Measurements from ENCODE around the gene OXCT1. TPM values are rescaled to one million over a fixed set of nuclear protein-coding genes. Genes with fewer than 3 reads are reported as not detected.
"Not testable (repeated sequence)": the region's sequence is repeated elsewhere in the genome, so short reads cannot be mapped to it uniquely, and the experiment has no call there.

Gene OXCT1
- total and polyA plus RNA-seq, 2 of the 13 experiments (the other 11 are each of a cell fraction or from before 2014, with no cell fraction given): 0.92 to 4.7 TPM

- TF ChIP-seq ZBTB1 (CRISPR knock-in tag; IDR thresholded peaks at IDR 0.05; ENCODE audit: borderline replicate concordance) (no peak), ZNF609 (CRISPR knock-in tag; IDR thresholded peaks at IDR 0.05; ENCODE audit: borderline replicate concordance) (no peak)
Observed at GRCh38 chr5:41747708-41748107, 122.5 kb downstream of the OXCT1 start (continued).

- intact Hi-C loops (cut with micrococcal nuclease; ENCODE audit: unreplicated experiment) (no loop called here), in situ Hi-C loops (cut with HindIII; ENCODE audit: extremely low pct_ligation_motif_present, low pct_unique_long_range_greater_than_20kb) (no loop called here)
- no peak for TF ChIP-seq SRY (CRISPR knock-in tag; IDR thresholded peaks at IDR 0.05)
- TF ChIP-seq LCORL (IDR thresholded peaks at IDR 0.05): peak; percentile 99
- TF ChIP-seq LCORL (CRISPR knock-in tag; IDR thresholded peaks at IDR 0.05): no peak
- Histone ChIP-seq H3K4me1 (ENCODE audit: insufficient read depth, low read length) (no peaks in the 10 kb centered on the region), H3K27ac (ENCODE audit: extremely low read length, insufficient read depth, low read length) (no peak overlapping the region), H4K20me1 (ENCODE audit: insufficient read depth, low read length) (no peaks in the 10 kb centered on the region), H3K79me2 (ENCODE audit: insufficient read depth, low read length) (no peaks in the 10 kb centered on the region), H3K4me3 (replicated peaks in 1 of 3; ENCODE audit: insufficient read depth in 1 of 3, low read depth in 2 of 3, low read length in 3 of 3) (no peak overlapping the region), H3K27me3 (ENCODE audit: control insufficient read depth in 1 of 2, insufficient read depth in 2 of 2, low read length in 2 of 2) (no peaks in the 10 kb centered on the region; a peak in 1 of 5 replicates), H3K9me3 (ENCODE audit: low read length) (no peaks in the 10 kb centered on the region), H3K4me2 (ENCODE audit: low read depth, low read length) (no peak overlapping the region), H3K36me3 (replicated peaks in 1 of 2; ENCODE audit: control insufficient read depth in 1 of 2, insufficient read depth in 2 of 2, low read length in 2 of 2) (no peaks in the 10 kb centered on the region), H3K9ac (ENCODE audit: insufficient read depth, low read depth, low read length) (no peak overlapping the region), H2AFZ (ENCODE audit: low read length) (no peak overlapping the region)
- DNase-seq (ENCODE audit: low spot score) (no peak), FAIRE-seq (no peak), ATAC-seq (no peak)
- POLR2A ChIA-PET: no interaction called here
- no TSS peak for BruUV-seq (replicated peaks)
- CTCF ChIA-PET (ENCODE audit: low intra/inter-chr PET ratio, low total read pairs): no interaction called here
- WGBS (ENCODE audit: low lambda C conversion rate): 38% methylated on average over 1 of the region's 1 CpG
Observed at GRCh38 chr5:41747301-41747700, 122.9 kb downstream of the OXCT1 start.

- ATAC-seq; H4K20me1 ChIP-seq (ENCODE audit: insufficient read depth, low read length); POLR2A ChIA-PET; in situ Hi-C loops (cut with HindIII; ENCODE audit: extremely low pct_ligation_motif_present, low pct_unique_long_range_greater_than_20kb); H3K4me3 ChIP-seq (replicated peaks in 1 of 3; ENCODE audit: insufficient read depth in 1 of 3, low read depth in 2 of 3, low read length in 3 of 3); H3K36me3 ChIP-seq (replicated peaks in 1 of 2; ENCODE audit: control insufficient read depth in 1 of 2, insufficient read depth in 2 of 2, low read length in 2 of 2); H3K9ac ChIP-seq (ENCODE audit: insufficient read depth, low read depth, low read length); H3K4me2 ChIP-seq (ENCODE audit: low read depth, low read length); BruUV-seq (replicated peaks); DNase-seq (ENCODE audit: low spot score); FAIRE-seq; CTCF ChIA-PET (ENCODE audit: low intra/inter-chr PET ratio, low total read pairs); H3K9me3 ChIP-seq (ENCODE audit: low read length); intact Hi-C loops (cut with micrococcal nuclease; ENCODE audit: unreplicated experiment); H2AFZ ChIP-seq (ENCODE audit: low read length); H3K4me1 ChIP-seq (ENCODE audit: insufficient read depth, low read length); H3K79me2 ChIP-seq (ENCODE audit: insufficient read depth, low read length); H3K27me3 ChIP-seq (ENCODE audit: control insufficient read depth in 1 of 2, insufficient read depth in 2 of 2, low read length in 2 of 2); H3K27ac ChIP-seq (ENCODE audit: extremely low read length, insufficient read depth, low read length): not testable (repeated sequence)
- WGBS (ENCODE audit: low lambda C conversion rate): 50% methylated on average over 1 of the region's 1 CpG
Observed at GRCh38 chr5:41742608-41743007, 127.6 kb downstream of the OXCT1 start.
